ENCODE results near the gene LONP2.

The LONP2 gene

DNA sequence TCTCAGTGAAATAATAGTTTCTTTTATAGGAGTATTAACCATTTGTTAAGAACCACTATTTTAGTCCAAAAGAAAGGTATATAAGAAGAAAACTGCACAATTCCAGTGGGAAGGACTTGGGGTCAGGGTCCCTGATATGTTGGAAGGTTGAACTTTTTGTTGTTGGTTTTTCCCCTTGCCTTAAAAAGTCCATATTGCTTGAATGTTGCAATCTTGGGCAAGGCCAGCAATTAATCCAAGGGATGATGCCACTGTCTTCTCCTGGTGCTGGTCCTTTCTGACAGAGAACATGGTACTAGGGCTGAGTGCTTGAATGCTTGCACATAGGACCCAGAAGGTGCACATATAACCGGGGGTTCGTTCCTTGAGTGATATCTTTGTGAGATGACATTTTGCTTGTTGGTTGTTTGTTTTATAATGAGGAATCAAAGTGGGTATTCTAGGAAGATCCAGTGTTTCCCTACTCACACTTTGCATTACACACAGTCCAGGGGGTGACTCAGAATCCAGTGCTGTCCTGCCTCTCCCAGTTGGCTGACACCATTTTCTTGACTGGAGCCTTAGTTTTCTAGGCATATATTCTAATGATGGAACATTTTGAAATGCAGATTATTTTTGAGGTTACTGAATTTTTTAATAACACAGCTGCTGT lies 86.2 kb downstream of the LONP2 start:
- no peak overlapping the region for H3K4me3 ChIP-seq (ENCODE audit: low read length)
- H3K36me3 ChIP-seq (ENCODE audit: control insufficient read depth, insufficient read depth, low read length), result peaks cover 6% of the 10 kb centered on the region
- H3K4me1 ChIP-seq (ENCODE audit: control insufficient read depth, insufficient read depth, low read length), result no peaks in the 10 kb centered on the region
- no peak overlapping the region for H3K9ac ChIP-seq (ENCODE audit: low read length)
- H3K27me3 ChIP-seq (ENCODE audit: control insufficient read depth, insufficient read depth, low read length), result no peaks in the 10 kb centered on the region
- H3K9me3 ChIP-seq (ENCODE audit: control insufficient read depth, low read length), result no peaks in the 10 kb centered on the region

DNA sequence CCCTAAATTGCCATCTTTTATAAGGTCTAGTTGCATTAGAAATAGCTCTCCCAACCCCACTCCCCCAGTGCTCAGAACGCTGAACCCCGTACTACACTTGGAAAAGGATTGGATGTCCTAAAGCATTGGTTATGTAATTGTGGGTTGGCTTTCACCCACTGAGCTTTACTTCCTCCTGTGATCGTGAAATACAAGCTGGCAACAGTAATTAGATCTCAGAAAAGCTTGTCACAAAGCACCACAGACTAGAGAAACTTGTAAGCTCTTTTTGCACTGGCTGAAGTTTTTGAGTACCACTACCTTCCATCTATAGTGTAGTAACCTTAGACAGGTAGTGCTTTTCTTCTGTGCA lies 86.7 kb downstream of the LONP2 start:
- Histone ChIP-seq H3K4me3 (ENCODE audit: low read length) (no peak overlapping the region), H3K36me3 (ENCODE audit: control insufficient read depth, insufficient read depth, low read length) (peaks cover 6% of the 10 kb centered on the region), H3K27me3 (ENCODE audit: control insufficient read depth, insufficient read depth, low read length) (no peaks in the 10 kb centered on the region), H3K4me1 (ENCODE audit: control insufficient read depth, insufficient read depth, low read length) (no peaks in the 10 kb centered on the region), H3K9me3 (ENCODE audit: control insufficient read depth, low read length) (no peaks in the 10 kb centered on the region), H3K9ac (ENCODE audit: low read length) (no peak overlapping the region)

DNA sequence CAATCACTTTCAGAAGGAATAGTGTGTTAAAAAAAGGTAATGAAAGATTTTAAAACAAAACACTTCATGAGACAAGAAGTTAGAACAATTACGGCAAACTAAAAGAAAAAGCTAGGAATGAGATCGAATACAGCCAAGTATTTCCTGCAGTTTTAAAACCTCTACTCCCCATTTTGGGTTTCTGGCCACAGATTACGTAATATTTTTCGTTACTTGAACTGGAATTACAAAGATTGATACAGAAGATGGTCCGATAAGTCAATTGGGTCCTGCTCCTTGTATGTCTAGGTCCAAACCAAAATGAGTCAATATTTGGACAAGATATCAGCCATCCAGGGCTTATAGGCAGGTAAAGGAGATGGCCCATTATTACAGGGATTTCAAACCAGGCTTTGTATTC lies 88.9 kb downstream of the LONP2 start:
- Histone ChIP-seq H3K27me3 (ENCODE audit: control insufficient read depth, insufficient read depth, low read length) (no peaks in the 10 kb centered on the region), H3K36me3 (ENCODE audit: control insufficient read depth, insufficient read depth, low read length) (peaks cover 6% of the 10 kb centered on the region), H3K4me3 (ENCODE audit: low read length) (no peak overlapping the region), H3K4me1 (ENCODE audit: control insufficient read depth, insufficient read depth, low read length) (no peaks in the 10 kb centered on the region), H3K9me3 (ENCODE audit: control insufficient read depth, low read length) (no peaks in the 10 kb centered on the region), H3K9ac (ENCODE audit: low read length) (no peak overlapping the region)

- H3K9me3 ChIP-seq (ENCODE audit: control insufficient read depth, low read length), result no peaks in the 10 kb centered on the region
- no peaks in the 10 kb centered on the region for H3K27me3 ChIP-seq (ENCODE audit: control insufficient read depth, insufficient read depth, low read length)
- peaks cover 6% of the 10 kb centered on the region for H3K36me3 ChIP-seq (ENCODE audit: control insufficient read depth, insufficient read depth, low read length)
Observed at GRCh38 chr16:48334325-48334724, 90.2 kb downstream of the LONP2 start.

GRCh38 chr16:48335961-48336360 lies 91.9 kb downstream of the LONP2 start:
- H3K4me3 ChIP-seq (ENCODE audit: low read length), result no peak overlapping the region
- no peak overlapping the region for H3K9ac ChIP-seq (ENCODE audit: low read length)
- no peaks in the 10 kb centered on the region for H3K9me3 ChIP-seq (ENCODE audit: control insufficient read depth, low read length)
- no peaks in the 10 kb centered on the region for H3K4me1 ChIP-seq (ENCODE audit: control insufficient read depth, insufficient read depth, low read length)
- peaks cover 6% of the 10 kb centered on the region for H3K36me3 ChIP-seq (ENCODE audit: control insufficient read depth, insufficient read depth, low read length)
- H3K27me3 ChIP-seq (ENCODE audit: control insufficient read depth, insufficient read depth, low read length), result no peaks in the 10 kb centered on the region

More at GRCh38 chr16:48334325-48334724, 90.2 kb downstream of the LONP2 start:
- Histone ChIP-seq H3K4me1 (ENCODE audit: control insufficient read depth, insufficient read depth, low read length) (no peaks in the 10 kb centered on the region), H3K4me3 (ENCODE audit: low read length) (no peak overlapping the region), H3K9ac (ENCODE audit: low read length) (no peak overlapping the region)

DNA sequence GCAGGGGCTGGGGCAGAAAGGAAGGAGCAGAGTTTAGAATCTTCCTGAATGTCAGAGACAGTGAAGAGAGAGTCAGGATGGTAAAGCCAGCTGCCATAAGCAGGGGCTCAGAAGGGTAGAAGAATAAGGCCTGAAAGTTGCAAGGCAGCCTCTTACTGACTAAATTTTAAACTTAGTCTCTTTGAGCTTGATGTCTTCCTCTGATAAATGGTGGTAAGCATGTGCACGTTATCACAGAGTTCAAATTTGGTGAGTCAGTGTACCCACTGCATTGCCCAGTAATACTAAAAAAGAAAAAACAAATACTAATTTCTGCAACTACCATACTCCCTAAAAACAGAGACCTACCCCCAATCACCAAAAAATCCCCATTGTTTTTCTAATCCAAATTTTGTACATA lies 96.0 kb downstream of the LONP2 start:
- H3K36me3 ChIP-seq (ENCODE audit: control insufficient read depth, insufficient read depth, low read length), result no peaks in the 10 kb centered on the region
- no peaks in the 10 kb centered on the region for H3K27me3 ChIP-seq (ENCODE audit: control insufficient read depth, insufficient read depth, low read length)
- H3K9me3 ChIP-seq (ENCODE audit: control insufficient read depth, low read length), result no peaks in the 10 kb centered on the region
- no peaks in the 10 kb centered on the region for H3K4me1 ChIP-seq (ENCODE audit: control insufficient read depth, insufficient read depth, low read length)
- H3K9ac ChIP-seq (ENCODE audit: low read length), result no peak overlapping the region
- H3K4me3 ChIP-seq (ENCODE audit: low read length), result no peak overlapping the region

GRCh38 chr16:48342591-48342990 lies 98.5 kb downstream of the LONP2 start:
- Histone ChIP-seq H3K36me3 (ENCODE audit: control insufficient read depth, insufficient read depth, low read length) (no peaks in the 10 kb centered on the region), H3K9ac (ENCODE audit: low read length) (no peak overlapping the region), H3K27me3 (ENCODE audit: control insufficient read depth, insufficient read depth, low read length) (no peaks in the 10 kb centered on the region), H3K9me3 (ENCODE audit: control insufficient read depth, low read length) (no peaks in the 10 kb centered on the region), H3K4me1 (ENCODE audit: control insufficient read depth, insufficient read depth, low read length) (no peaks in the 10 kb centered on the region), H3K4me3 (ENCODE audit: low read length) (no peak overlapping the region)

GRCh38 chr16:48347191-48347865 lies 103.2 kb downstream of the LONP2 start:
- no peaks in the 10 kb centered on the region for H3K36me3 ChIP-seq (ENCODE audit: control insufficient read depth, insufficient read depth, low read length)

GRCh38 chr16:48347980-48348379 lies 103.9 kb downstream of the LONP2 start:
- no peak overlapping the region for H3K9ac ChIP-seq (ENCODE audit: low read length)
- no peaks in the 10 kb centered on the region for H3K27me3 ChIP-seq (ENCODE audit: control insufficient read depth, insufficient read depth, low read length)
- H3K36me3 ChIP-seq (ENCODE audit: control insufficient read depth, insufficient read depth, low read length), result no peaks in the 10 kb centered on the region
- no peaks in the 10 kb centered on the region for H3K4me1 ChIP-seq (ENCODE audit: control insufficient read depth, insufficient read depth, low read length)
- H3K9me3 ChIP-seq (ENCODE audit: control insufficient read depth, low read length), result no peaks in the 10 kb centered on the region
- no peak overlapping the region for H3K4me3 ChIP-seq (ENCODE audit: low read length)

More at GRCh38 chr16:48347191-48347865, 103.2 kb downstream of the LONP2 start:
- Histone ChIP-seq H3K4me1 (ENCODE audit: control insufficient read depth, insufficient read depth, low read length) (no peaks in the 10 kb centered on the region), H3K4me3 (ENCODE audit: low read length) (no peak overlapping the region), H3K27me3 (ENCODE audit: control insufficient read depth, insufficient read depth, low read length) (no peaks in the 10 kb centered on the region), H3K9ac (ENCODE audit: low read length) (no peak overlapping the region), H3K9me3 (ENCODE audit: control insufficient read depth, low read length) (no peaks in the 10 kb centered on the region)

- Histone ChIP-seq H3K4me3 (ENCODE audit: low read length) (no peak overlapping the region), H3K27me3 (ENCODE audit: control insufficient read depth, insufficient read depth, low read length) (no peaks in the 10 kb centered on the region), H3K4me1 (ENCODE audit: control insufficient read depth, insufficient read depth, low read length) (peaks cover 6% of the 10 kb centered on the region), H3K9me3 (ENCODE audit: control insufficient read depth, low read length) (no peaks in the 10 kb centered on the region), H3K9ac (ENCODE audit: low read length) (no peak overlapping the region), H3K36me3 (ENCODE audit: control insufficient read depth, insufficient read depth, low read length) (no peaks in the 10 kb centered on the region)
Observed at GRCh38 chr16:48350736-48351135, 106.6 kb downstream of the LONP2 start.

DNA sequence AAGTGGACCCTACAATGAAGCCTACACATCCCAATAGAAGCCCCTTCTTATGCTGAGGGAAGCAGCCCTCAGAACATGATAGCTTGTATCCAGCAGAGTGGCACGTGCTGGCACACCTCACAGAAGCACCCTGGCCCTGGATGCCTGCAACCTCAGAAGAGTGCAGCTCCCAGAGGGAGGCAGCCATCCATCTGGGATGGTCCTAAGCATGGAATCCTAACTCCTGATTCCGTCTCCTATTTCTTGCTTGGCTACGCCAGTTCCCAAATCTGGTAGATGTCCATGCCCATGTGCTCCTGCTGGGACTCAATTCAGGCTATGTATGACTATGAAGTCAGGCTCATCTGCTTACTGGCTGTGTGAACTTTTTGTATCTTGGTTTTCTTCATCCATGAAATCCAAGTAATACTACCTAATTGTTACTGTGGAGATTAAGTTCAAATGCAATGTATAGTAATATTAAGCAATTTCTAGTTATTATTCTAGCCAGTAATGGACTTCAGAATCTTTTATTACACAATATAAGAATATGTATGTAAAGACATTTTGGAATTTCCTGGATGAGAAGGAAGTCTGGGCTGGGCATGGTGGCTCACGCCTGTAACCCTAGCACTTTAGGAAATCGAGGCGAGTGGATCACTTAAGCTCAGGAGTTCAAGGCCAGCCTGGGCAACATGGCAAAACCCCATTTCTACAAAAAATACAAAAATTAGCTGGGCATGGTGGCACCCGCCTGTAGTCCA lies 108.7 kb downstream of the LONP2 start:
- H3K27me3 ChIP-seq (ENCODE audit: control insufficient read depth, insufficient read depth, low read length), result no peaks in the 10 kb centered on the region
- H3K9ac ChIP-seq (ENCODE audit: low read length), result no peak overlapping the region
- peaks cover 6% of the 10 kb centered on the region for H3K4me1 ChIP-seq (ENCODE audit: control insufficient read depth, insufficient read depth, low read length)
- no peaks in the 10 kb centered on the region for H3K36me3 ChIP-seq (ENCODE audit: control insufficient read depth, insufficient read depth, low read length)
- no peaks in the 10 kb centered on the region for H3K9me3 ChIP-seq (ENCODE audit: control insufficient read depth, low read length)
- no peak overlapping the region for H3K4me3 ChIP-seq (ENCODE audit: low read length)

DNA sequence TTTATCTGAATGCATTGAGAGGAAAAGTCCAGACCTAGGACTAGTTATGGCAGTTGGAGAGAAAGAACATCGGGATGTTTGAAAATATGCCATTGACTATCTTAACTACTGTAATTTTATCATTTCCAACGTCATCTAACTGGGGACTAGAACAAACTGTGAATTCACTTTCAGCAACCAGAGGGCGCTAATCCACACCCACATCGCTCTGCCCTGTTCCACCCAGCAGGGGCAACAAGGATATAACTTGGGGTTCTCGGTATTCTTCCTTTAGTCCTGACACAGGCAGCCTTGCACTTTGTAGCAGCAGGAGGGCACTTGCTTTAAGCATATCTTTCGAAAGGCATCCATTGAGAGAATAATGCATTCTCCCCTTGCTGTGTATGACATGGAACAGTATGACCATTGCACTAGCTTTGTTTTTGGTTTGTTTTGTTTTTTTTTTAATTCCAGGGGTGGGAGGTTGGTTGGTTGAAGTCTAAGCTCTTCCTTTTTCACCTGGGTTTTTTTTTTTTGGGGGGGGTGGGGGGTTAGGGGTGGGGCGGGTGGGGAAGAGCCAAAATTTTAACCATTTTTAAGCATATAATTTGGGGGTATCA lies 109.6 kb downstream of the LONP2 start:
- Histone ChIP-seq H3K27me3 (ENCODE audit: control insufficient read depth, insufficient read depth, low read length) (no peaks in the 10 kb centered on the region), H3K9me3 (ENCODE audit: control insufficient read depth, low read length) (no peaks in the 10 kb centered on the region), H3K4me1 (ENCODE audit: control insufficient read depth, insufficient read depth, low read length) (peaks cover 6% of the 10 kb centered on the region), H3K9ac (ENCODE audit: low read length) (no peak overlapping the region), H3K4me3 (ENCODE audit: low read length) (no peak overlapping the region), H3K36me3 (ENCODE audit: control insufficient read depth, insufficient read depth, low read length) (no peaks in the 10 kb centered on the region)

Data from mucosa of stomach (tissue), 1 donor.